Lower leg skin (tissue), 4 donors: ENCODE data around the gene ARHGEF12. TPM values are rescaled to one million over a fixed set of nuclear protein-coding genes. Genes with fewer than 3 reads are reported as not detected.

ENCODE experiments used
- DNase-seq, 2 donors: peaks; one replicate each; pipeline ENCODE4 v3.0.0-alpha.2; 2019; ENCODE audit warnings: low spot score in 2 of 2
- H3K4me3 ChIP-seq: fragments of 200-600 bp; sonication (generic); 2 replicates; pipeline ENCODE4 v1.5.1; 2017; ENCODE audit warnings: mild to moderate bottlenecking, low read depth; ENCODE audit not compliant: poor library complexity, severe bottlenecking
- POLR2A ChIP-seq, 2 donors: fragments of 450-650 bp; IDR thresholded peaks; one replicate each; pipeline ENCODE4 v1.6.1; 2016 to 2017; ENCODE audit warnings: antibody characterized with exemption in 2 of 2, mild to moderate bottlenecking in 1 of 2, moderate library complexity in 1 of 2
- WGBS, 2 donors: methylation state at CpG; one replicate each; pipeline ENCODE4 v1.1.5; 2018; 5-methylcytosine and 5-hydroxymethylcytosine counted together
- intact Hi-C: fragments of 100-400 bp; cut with DNase I; formaldehyde crosslinking; loops from one replicate; pipeline ENCODE4 v1.15.0; 2023; ENCODE audit warnings: low total_unique reads
- total RNA-seq, 4 donors: library from RNA; depleted of rRNA; stranded (reverse); fragments of >200 nt; gene quantifications; one replicate each; pipeline ENCODE4 v1.1.0, GENCODE V29; 2016
- TF ChIP-seq, protein P1 (sequence below), 3 donors: fragments of 450-650 bp; IDR thresholded peaks; one replicate each; pipeline ENCODE4 v1.5.1; 2016; ENCODE audit warnings: antibody characterized with exemption in 3 of 3, mild to moderate bottlenecking in 3 of 3, moderate library complexity in 2 of 3

Gene ARHGEF12
- total RNA-seq, 4 donors from 2014 or later, result 124 to 153 (median 132) TPM

- WGBS, 2 donors, result 93% methylated on average over 11 of the region's 11 CpGs
- TF ChIP-seq, protein P1, sequence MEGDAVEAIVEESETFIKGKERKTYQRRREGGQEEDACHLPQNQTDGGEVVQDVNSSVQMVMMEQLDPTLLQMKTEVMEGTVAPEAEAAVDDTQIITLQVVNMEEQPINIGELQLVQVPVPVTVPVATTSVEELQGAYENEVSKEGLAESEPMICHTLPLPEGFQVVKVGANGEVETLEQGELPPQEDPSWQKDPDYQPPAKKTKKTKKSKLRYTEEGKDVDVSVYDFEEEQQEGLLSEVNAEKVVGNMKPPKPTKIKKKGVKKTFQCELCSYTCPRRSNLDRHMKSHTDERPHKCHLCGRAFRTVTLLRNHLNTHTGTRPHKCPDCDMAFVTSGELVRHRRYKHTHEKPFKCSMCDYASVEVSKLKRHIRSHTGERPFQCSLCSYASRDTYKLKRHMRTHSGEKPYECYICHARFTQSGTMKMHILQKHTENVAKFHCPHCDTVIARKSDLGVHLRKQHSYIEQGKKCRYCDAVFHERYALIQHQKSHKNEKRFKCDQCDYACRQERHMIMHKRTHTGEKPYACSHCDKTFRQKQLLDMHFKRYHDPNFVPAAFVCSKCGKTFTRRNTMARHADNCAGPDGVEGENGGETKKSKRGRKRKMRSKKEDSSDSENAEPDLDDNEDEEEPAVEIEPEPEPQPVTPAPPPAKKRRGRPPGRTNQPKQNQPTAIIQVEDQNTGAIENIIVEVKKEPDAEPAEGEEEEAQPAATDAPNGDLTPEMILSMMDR (IDR thresholded peaks at IDR 0.05), result no peak
- no peak for TF ChIP-seq POLR2A (IDR thresholded peaks at IDR 0.05)
- DNase-seq, result peak in 1 of 2 donors; percentile 84
Measured at GRCh38 chr11:120307476-120307875, 28.7 kb upstream of the ARHGEF12 start.

DNA sequence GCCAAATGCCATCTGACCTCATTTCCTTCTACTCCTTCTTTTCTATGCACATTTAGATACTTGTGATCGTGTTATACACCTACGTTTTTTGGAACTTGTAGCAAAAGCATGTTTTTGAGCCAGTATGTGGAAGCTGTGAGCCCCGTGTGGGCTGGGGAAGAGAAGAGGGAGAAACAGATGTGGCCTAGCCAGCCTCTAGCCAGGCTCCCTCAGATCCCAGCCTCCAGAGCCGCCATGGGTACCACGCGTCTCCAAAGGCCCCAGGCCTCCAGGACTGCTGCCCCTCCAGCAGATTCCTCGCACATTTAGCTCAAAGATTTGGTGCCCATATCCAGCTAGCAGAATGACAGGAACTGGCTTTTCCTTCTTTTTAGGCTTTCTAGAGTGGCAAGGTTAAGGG is 28.1 kb upstream of the ARHGEF12 start:
- DNase-seq, result peak in 1 of 2 donors; percentile 81
- 78 to 91% methylated on average over 7 of the region's 7 CpGs for WGBS, 2 donors
- TF ChIP-seq POLR2A (IDR thresholded peaks at IDR 0.05), result no peak
- TF ChIP-seq, protein P1 (IDR thresholded peaks at IDR 0.05), result no peak
- no peak overlapping the region for H3K4me3 ChIP-seq
- intact Hi-C loops, result loop anchor here (10.0 kb wide), 1 partner anchor 133 kb away; no protein-coding TSS in a partner anchor

More at GRCh38 chr11:120307476-120307875, 28.7 kb upstream of the ARHGEF12 start:
- no peak overlapping the region for H3K4me3 ChIP-seq
- intact Hi-C loops, result loop anchor here (10.0 kb wide), 1 partner anchor 133 kb away; no protein-coding TSS in a partner anchor

- no peak overlapping the region for H3K4me3 ChIP-seq
- intact Hi-C loops, result no loop called here
- TF ChIP-seq, protein P1 (IDR thresholded peaks at IDR 0.05), result no peak
- no peak for TF ChIP-seq POLR2A (IDR thresholded peaks at IDR 0.05)
- DNase-seq, result no peak
- 52 to 54% methylated on average over 3 of the region's 3 CpGs for WGBS, 2 donors
Measured at GRCh38 chr11:120310870-120311269, 25.3 kb upstream of the ARHGEF12 start.

DNA sequence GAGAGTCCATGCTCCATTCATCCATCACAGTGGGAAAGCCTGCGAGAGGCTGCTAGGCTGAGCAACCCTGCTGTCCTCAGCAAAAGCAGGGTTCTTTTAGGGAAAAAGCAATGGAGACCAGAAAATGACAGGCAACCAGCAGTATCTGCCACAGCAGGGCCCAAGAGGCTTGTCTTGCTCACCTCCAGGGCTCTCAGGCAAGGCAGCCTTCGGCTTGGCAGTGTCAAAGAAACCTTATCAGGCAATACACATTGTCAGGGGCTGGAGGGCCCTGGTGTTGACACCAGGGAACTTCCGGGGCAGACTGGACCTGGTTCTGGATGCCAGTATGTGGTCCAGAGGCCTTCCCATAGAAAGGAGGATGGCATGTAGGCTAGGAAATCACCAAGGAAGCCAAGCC is 21.4 kb upstream of the ARHGEF12 start:
- no peak overlapping the region for H3K4me3 ChIP-seq
- intact Hi-C loops, result no loop called here
- WGBS, 2 donors, result 79 to 88% methylated on average over 3 of the region's 3 CpGs
- no peak for TF ChIP-seq POLR2A (IDR thresholded peaks at IDR 0.05)
- TF ChIP-seq, protein P1 (IDR thresholded peaks at IDR 0.05), result no peak
- peak in 1 of 2 donors; percentile 77 for DNase-seq

DNA sequence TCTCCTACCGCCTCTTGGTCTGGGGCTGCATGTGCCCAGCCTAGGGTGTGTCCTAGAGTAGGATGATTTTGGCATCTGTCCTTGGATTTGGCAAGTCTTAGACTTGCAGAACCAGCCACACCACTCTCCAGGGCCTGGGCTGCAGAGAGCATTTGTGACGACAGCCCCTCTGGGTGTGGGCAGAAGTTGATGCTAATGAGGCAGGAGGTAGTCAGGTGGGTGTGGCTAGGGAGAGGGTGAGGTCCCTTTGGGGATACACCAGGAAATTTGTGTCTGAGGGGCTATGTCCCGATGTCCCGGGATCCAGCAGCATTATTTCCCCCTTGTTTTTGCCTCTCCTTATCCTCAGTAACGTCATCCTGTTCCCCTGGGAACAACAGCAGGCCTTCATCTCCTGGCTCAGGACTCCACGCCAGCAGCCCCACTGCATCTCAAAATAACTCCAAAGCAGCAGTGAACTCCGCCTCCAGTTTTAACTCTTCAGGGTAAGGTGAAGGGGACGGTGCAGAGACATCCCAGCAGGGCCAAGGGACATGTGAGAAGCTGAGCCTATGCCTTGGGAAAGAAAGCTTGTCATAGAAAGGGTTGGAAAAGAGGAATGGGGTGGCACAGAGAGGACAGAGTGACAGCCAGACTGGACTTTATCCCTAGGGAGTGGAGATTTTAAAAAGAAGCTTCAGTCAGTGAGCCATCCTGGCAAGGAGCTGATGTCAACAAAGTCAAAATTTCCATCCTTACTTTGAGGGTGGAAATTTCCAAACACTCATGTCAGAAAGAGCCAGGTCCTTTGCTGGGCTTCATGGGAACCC is 19.1 kb upstream of the ARHGEF12 start:
- intact Hi-C loops, result no loop called here
- no peak overlapping the region for H3K4me3 ChIP-seq
- peak; percentile 87 to 93 for DNase-seq
- 8 to 21% methylated on average over 8 of the region's 8 CpGs for WGBS, 2 donors
- no peak for TF ChIP-seq POLR2A (IDR thresholded peaks at IDR 0.05)
- TF ChIP-seq, protein P1 (IDR thresholded peaks at IDR 0.05), result no peak
